ENCODE data around the gene GJB2. TPM values are rescaled to one million over a fixed set of nuclear protein-coding genes. Genes with fewer than 3 reads are reported as not detected.

GJB2 gene
- not detected in 2 replicates for polyA plus RNA-seq (2014; cell fraction: cytosol; rRNA removed)
- not detected in 2 replicates for polyA plus RNA-seq (2014; cell fraction: nucleus; rRNA removed)

- no peak for DNase-seq (ENCODE audit: low spot score)
Observed at GRCh38 chr13:20192836-20193161, at the start of gene GJB2. GJB2 (minus strand) TSS chr13:20192938; CDS start chr13:20189581, 3,357 bp downstream.

GRCh38 chr13:20241593-20241992 lies 48.9 kb upstream of the GJB2 start:
- no peak for DNase-seq (ENCODE audit: low spot score)

GRCh38 chr13:20239748-20240147 lies 47.0 kb upstream of the GJB2 start:
- DNase-seq (ENCODE audit: low spot score), result no peak

- DNase-seq (ENCODE audit: low spot score), result no peak
Observed at GRCh38 chr13:20232556-20233277, 40.0 kb upstream of the GJB2 start.

GRCh38 chr13:20231839-20232555 lies 39.3 kb upstream of the GJB2 start, which contains the start of gene GJB6:
GJB6 (minus strand) TSS chr13:20232319; CDS start chr13:20223480, 8,839 bp downstream.
- no peak for DNase-seq (ENCODE audit: low spot score)

GRCh38 chr13:20230913-20231838 lies 38.4 kb upstream of the GJB2 start:
- no peak for DNase-seq (ENCODE audit: low spot score)

GRCh38 chr13:20227730-20228129 lies 35.0 kb upstream of the GJB2 start:
- DNase-seq (ENCODE audit: low spot score), result no peak

- DNase-seq (ENCODE audit: low spot score), result no peak
Observed at GRCh38 chr13:20227288-20227687, 34.5 kb upstream of the GJB2 start.

- no peak for DNase-seq (ENCODE audit: low spot score)
Observed at GRCh38 chr13:20222553-20222952, 29.8 kb upstream of the GJB2 start.

GRCh38 chr13:20221772-20222171 lies 29.0 kb upstream of the GJB2 start:
- no peak for DNase-seq (ENCODE audit: low spot score)

- no peak for DNase-seq (ENCODE audit: low spot score)
Observed at GRCh38 chr13:20219577-20219976, 26.8 kb upstream of the GJB2 start.

- DNase-seq (ENCODE audit: low spot score), result no peak
Observed at GRCh38 chr13:20217168-20217567, 24.4 kb upstream of the GJB2 start.

GRCh38 chr13:20209948-20210347 lies 17.2 kb upstream of the GJB2 start:
- no peak for DNase-seq (ENCODE audit: low spot score)

GRCh38 chr13:20206698-20207235 lies 14.0 kb upstream of the GJB2 start:
- DNase-seq (ENCODE audit: low spot score), result no peak

GRCh38 chr13:20206065-20206697 lies 13.4 kb upstream of the GJB2 start:
- no peak for DNase-seq (ENCODE audit: low spot score)

GRCh38 chr13:20198781-20199180 lies 6.0 kb upstream of the GJB2 start:
- DNase-seq (ENCODE audit: low spot score), result no peak

- DNase-seq (ENCODE audit: low spot score), result peak; percentile 54
Observed at GRCh38 chr13:20197361-20197834, 4.7 kb upstream of the GJB2 start.

GRCh38 chr13:20195801-20196200 lies 3.1 kb upstream of the GJB2 start:
- no peak for DNase-seq (ENCODE audit: low spot score)

GRCh38 chr13:20193907-20194631 lies 1.3 kb upstream of the GJB2 start:
- DNase-seq (ENCODE audit: low spot score), result no peak

Measured in SK-N-DZ (cell line).